HG03064 (cell line): ENCODE results near the gene XPOT.

Experiments used
- ATAC-seq: cut with Tn5 transposase; IDR thresholded peaks from one replicate; pipeline ENCODE4 v1.9.1; 2021; ENCODE audit warnings: low read depth; ENCODE audit not compliant: unreplicated experiment

Gene XPOT

DNA sequence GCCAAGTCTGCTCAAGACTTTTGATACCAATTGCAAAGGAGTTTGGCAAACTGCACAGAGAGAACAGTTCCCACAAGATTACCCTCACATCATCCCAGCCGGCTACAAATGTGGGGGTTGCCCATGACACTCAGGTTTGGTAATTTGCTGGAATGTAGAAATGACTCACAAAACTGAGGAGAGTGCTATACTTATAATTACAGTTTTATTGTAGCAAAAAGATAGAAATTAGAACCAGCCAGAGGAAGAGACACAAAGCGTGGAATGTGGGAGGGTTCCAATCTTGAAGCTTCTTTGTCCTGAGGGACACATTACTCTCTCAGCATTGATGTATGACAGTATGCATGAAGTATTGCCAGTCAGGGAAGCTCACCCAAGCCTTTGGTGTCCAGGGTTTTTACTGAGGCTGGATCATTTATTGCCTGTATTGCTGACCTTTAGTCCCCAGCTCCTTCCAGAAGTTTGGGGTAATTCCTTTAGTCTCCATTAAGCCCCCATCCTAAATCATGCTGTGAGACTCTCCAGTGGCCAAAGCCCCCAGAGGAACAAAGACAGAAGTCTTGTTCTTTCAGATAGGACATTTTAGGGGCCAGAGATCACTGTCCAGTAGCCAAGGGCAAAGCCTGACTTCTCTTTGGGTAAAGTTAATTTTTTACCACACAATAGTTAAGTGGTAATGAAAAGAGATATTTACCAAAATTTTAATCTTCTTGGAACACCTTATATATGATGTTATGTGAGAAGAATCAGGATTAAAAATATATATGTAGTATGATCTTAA, 57.6 kb downstream of the XPOT start:
- ATAC-seq: no peak

DNA sequence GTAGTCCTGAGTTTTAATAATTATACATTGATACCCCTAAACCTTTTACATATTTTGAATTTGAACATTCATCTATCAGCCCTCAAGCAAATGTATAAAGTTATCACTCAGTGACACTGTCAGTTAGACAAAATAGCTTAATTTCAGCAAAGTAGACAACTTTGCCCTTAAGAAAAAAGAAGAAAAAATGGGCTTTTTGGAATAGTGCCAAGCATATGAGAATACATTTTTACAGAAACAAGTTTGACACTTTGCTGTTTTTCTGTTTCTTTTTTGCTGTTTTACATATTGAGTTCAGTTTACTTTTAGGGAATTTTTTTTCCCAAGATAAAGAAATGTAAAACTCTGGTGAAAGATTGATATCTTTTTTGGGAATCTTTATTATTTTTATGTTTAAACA, 62.0 kb downstream of the XPOT start:
- ATAC-seq: no peak

DNA sequence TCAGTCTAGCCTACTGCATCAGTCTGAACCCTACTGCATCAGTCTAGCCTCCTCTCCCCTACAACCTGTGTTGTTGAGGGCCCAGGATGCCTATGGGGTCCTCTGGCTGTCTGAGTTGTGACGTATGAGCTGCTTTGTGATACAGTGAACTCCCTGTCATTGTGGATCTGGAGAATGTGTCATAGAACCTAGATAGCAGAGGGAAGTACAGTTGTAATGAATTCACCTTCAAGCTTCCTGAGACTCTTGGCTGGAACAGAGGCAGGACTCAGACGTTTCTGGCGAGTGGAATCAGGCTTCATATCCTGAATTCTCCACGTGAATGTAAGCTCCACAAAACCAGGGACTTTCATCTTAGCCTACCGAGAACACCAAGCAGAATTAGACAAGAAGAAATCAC, 64.8 kb downstream of the XPOT start:
- ATAC-seq: no peak

DNA sequence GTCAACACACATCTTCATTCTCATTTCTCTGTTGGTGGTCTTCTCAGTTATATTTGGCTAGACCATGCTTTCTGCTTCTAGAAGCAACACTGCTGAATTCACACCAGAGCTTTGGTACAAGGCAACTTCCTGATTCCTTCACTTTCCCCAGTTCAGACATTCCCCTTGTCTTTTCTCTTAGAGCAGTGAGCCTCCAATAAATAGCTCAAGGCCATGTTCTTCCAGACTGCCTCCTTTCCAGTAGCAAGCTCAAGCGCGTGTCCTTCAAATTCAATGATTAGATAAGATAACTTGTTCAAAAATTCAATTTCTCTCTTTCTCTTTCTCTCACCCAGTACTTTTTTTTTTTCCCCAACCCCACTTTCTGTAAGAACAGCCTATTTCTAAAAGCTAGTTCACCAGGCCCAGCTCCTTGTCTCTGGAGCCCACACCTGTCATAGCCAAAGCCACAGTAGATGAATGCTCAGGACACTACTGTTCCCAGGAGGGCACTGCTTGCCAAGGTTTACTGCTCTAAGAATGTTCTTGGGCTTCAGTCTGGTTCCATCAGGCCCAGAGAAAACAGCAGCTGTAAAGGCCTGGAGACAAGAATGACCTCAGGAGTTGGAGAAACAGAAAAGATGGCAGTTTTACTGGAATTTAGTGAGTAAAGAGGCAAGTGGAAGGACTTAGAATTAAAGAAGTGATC, 65.4 kb downstream of the XPOT start:
- no peak for ATAC-seq

GRCh38 chr12:64470495-64470894, 66.3 kb downstream of the XPOT start:
- no peak for ATAC-seq

GRCh38 chr12:64473176-64473575, 69.0 kb downstream of the XPOT start:
- no peak for ATAC-seq

GRCh38 chr12:64475518-64475917, 71.3 kb downstream of the XPOT start:
- ATAC-seq: no peak

- ATAC-seq: no peak
These were observed 72.7 kb downstream of the XPOT start for GRCh38 chr12:64476844-64477243.

- no peak for ATAC-seq
These were observed 74.5 kb downstream of the XPOT start for GRCh38 chr12:64478661-64479060.

- ATAC-seq: no peak
These were observed 76.0 kb downstream of the XPOT start for GRCh38 chr12:64480148-64480547.

DNA sequence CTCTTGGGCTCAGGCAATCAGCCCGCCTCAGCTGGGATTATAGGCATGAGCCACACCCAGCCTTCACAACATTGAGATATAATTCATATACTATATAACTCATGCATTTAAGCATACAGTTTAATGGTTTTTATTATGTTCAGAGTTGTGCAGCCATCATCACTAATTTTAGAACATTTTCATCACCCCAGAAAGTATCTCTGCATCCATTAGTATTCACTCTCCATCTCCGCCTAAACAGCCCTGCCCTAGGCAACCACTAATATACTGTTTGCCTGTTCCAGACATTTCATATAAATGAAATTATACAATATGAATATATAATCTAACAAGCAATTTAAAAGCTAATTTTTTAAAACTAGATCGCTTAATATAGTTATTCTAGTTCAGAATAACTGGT, 82.5 kb downstream of the XPOT start:
- no peak for ATAC-seq

- ATAC-seq: no peak
These were observed 87.5 kb downstream of the XPOT start for GRCh38 chr12:64491718-64492117.

- no peak for ATAC-seq
These were observed 89.3 kb downstream of the XPOT start for GRCh38 chr12:64493513-64493912.

- ATAC-seq: no peak
These were observed 91.0 kb downstream of the XPOT start for GRCh38 chr12:64494998-64495729.

DNA sequence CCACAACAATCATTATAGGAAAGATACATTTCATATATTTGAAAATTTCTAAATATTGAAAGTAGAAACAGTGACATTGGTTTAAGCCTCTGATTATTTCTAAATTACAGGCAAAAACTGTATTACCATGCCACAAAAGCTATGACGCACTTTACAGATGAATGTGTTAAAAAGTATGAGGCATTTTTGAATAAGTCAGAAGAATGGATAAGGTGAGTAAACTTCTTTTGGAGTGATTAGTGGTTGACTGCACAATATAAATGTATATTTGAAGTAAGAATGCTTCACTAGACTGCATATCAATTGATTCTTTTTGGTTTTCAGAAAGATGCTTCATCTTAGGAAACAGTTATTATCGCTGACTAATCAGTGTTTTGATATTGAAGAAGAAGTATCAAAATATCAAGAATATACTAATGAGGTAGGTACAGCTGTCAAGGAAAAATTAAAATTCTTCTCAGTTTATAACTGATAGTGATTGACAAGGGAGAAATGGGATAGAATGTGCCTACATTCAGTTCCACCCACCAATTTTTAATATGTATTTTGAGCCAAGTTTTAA, 92.7 kb downstream of the XPOT start:
- no peak for ATAC-seq

- ATAC-seq: no peak
These were observed 93.3 kb downstream of the XPOT start for GRCh38 chr12:64497484-64497883.

DNA sequence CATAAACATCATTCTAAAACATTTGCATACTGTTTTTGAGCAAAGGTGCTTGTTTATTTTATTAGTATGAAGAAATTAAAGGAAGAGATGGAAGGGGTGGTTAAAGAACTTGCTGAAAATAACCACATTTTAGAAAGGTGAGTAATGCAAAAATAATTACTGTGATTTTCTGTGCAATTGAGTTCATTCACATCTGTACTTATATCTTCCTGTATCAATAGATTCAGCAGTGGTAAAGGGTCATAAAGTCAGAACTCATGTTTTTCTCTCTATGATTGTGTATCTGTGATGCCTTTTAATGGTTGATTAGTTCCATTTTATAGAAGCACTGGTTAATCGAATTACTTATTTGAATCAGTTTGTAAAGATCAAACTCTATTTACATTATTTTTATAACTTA, 93.7 kb downstream of the XPOT start:
- ATAC-seq: no peak

DNA sequence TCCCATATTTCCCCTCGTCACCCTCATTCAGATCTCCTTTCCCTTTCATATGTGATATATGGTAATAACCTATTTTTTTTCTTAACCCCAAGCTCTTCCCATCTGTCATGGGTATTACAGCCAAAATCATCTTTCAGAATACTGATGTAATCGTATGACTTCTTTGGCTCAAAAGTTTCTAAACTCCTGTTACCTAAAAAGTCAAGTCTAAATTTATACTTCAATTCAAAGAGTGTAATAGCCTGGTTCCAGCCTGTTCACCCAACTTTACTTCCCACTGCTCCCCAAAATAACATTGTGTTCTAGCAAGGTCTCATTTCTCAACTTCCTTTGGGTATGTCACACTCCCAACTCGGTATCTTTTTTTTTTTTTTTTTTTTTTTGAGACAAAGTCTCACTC, 96.2 kb downstream of the XPOT start:
- ATAC-seq: no peak
